ENCODE measurements around the gene EPS8.

Gene EPS8

GRCh38 chr12:15690320-15690719, 98.9 kb downstream of the EPS8 start:
- TF ChIP-seq FOXP2 (optimal IDR thresholded peaks at IDR 0.05; ENCODE audit: borderline replicate concordance, extremely low read depth, extremely low read length, insufficient read depth) (no peak), TAF1 (IDR thresholded peaks at IDR 0.05; ENCODE audit: borderline replicate concordance, insufficient read depth, low read length) (no peak)

- TF ChIP-seq POLR2AphosphoS5 (IDR thresholded peaks at IDR 0.05; ENCODE audit: low read depth, low read length) (no peak), FOXP2 (optimal IDR thresholded peaks at IDR 0.05; ENCODE audit: borderline replicate concordance, extremely low read depth, extremely low read length, insufficient read depth) (no peak), SIN3A (IDR thresholded peaks at IDR 0.05; ENCODE audit: borderline replicate concordance, insufficient read depth, low read length) (no peak), TAF1 (IDR thresholded peaks at IDR 0.05; ENCODE audit: borderline replicate concordance, insufficient read depth, low read length) (no peak), REST (IDR thresholded peaks at IDR 0.05; ENCODE audit: insufficient read depth in 1 of 2, low read depth in 2 of 2, low read length in 2 of 2) (no peak)
Measured at GRCh38 chr12:15689751-15690191, 99.4 kb downstream of the EPS8 start.

GRCh38 chr12:15688838-15689625, 100.2 kb downstream of the EPS8 start:
- TF ChIP-seq POLR2AphosphoS5 (IDR thresholded peaks at IDR 0.05; ENCODE audit: low read depth, low read length) (no peak), FOXP2 (optimal IDR thresholded peaks at IDR 0.05; ENCODE audit: borderline replicate concordance, extremely low read depth, extremely low read length, insufficient read depth) (no peak), REST (IDR thresholded peaks at IDR 0.05; ENCODE audit: insufficient read depth in 1 of 2, low read depth in 2 of 2, low read length in 2 of 2) (no peak), TAF1 (IDR thresholded peaks at IDR 0.05; ENCODE audit: borderline replicate concordance, insufficient read depth, low read length) (no peak), SIN3A (IDR thresholded peaks at IDR 0.05; ENCODE audit: borderline replicate concordance, insufficient read depth, low read length) (no peak)

- peak; percentile 54 for TF ChIP-seq FOXP2 (optimal IDR thresholded peaks at IDR 0.05; ENCODE audit: borderline replicate concordance, extremely low read depth, extremely low read length, insufficient read depth)
- TF ChIP-seq POLR2AphosphoS5 (IDR thresholded peaks at IDR 0.05; ENCODE audit: low read depth, low read length): peak; percentile 94
- TF ChIP-seq SIN3A (IDR thresholded peaks at IDR 0.05; ENCODE audit: borderline replicate concordance, insufficient read depth, low read length): peak; percentile 95
- TF ChIP-seq TAF1 (IDR thresholded peaks at IDR 0.05; ENCODE audit: borderline replicate concordance, insufficient read depth, low read length): peak; percentile 74; the same call in 1 of the 2 replicates
- 0 out of 4 replicates have a peak, but pooled peaks of 1 of the 2 experiments have one; percentile 32 for TF ChIP-seq REST (IDR thresholded peaks at IDR 0.05; ENCODE audit: insufficient read depth in 1 of 2, low read depth in 2 of 2, low read length in 2 of 2)
Measured at GRCh38 chr12:15688202-15688736, 100.9 kb downstream of the EPS8 start.

GRCh38 chr12:15687583-15687982, 101.6 kb downstream of the EPS8 start:
- TF ChIP-seq POLR2AphosphoS5 (IDR thresholded peaks at IDR 0.05; ENCODE audit: low read depth, low read length) (no peak), FOXP2 (optimal IDR thresholded peaks at IDR 0.05; ENCODE audit: borderline replicate concordance, extremely low read depth, extremely low read length, insufficient read depth) (no peak), TAF1 (IDR thresholded peaks at IDR 0.05; ENCODE audit: borderline replicate concordance, insufficient read depth, low read length) (no peak), REST (IDR thresholded peaks at IDR 0.05; ENCODE audit: insufficient read depth in 1 of 2, low read depth in 2 of 2, low read length in 2 of 2) (no peak), SIN3A (IDR thresholded peaks at IDR 0.05; ENCODE audit: borderline replicate concordance, insufficient read depth, low read length) (no peak)

Measured in PFSK-1 (cell line).